ENCODE results near the gene METTL16. TPM values are rescaled to one million over a fixed set of nuclear protein-coding genes. Genes with fewer than 3 reads are reported as not detected.

METTL16 gene
- total and polyA plus RNA-seq, 2 donors from 2014 or later, result 18.0 to 37.2 TPM

DNA sequence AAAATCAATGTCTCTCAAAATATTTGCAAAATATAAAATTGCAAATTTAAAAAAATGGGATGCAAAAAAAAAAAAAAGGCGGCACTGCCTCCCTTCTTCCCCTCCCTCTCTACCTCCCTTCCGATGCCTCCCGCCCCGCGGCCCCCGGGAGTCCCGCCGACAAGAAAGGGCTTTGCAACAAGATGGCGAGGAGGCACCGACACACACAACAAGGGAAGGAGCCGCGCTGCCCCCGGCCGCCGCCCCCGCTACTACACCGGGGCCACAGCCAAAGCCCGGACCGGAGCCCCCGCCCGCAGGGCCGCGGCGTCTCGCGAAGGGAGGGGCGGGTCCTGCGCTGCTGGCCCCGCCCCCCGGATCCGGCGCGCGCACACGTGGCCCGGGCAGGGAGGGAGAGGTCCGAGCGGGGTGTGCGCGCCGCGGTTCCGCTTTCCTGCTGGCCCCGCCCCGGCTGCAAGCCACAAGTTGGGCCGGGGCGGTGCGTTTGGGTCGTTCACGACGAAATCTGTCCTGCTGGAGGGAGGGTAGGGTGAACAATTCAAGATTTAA lies 110.7 kb downstream of the METTL16 start, which contains the start of gene MNT:
MNT (minus strand) TSS at position 184 of the 549 bp plus-strand sequence. CDS start 348 bp downstream, outside the sequence.
- Histone ChIP-seq H3K9ac (ENCODE audit: low read length in 3 of 3) (peak within 1 kb of the TSS; percentile 82 to 98 (median 92)), H3K4me1 (ENCODE audit: control insufficient read depth in 2 of 3, insufficient read depth in 2 of 3, low read depth in 1 of 3, low read length in 3 of 3) (peaks cover 8 to 32% (median 32%) of the 10 kb centered on the region in 3 donors), H3K36me3 (ENCODE audit: control insufficient read depth in 2 of 3, insufficient read depth in 3 of 3, low read length in 3 of 3) (no peaks in the 10 kb centered on the region), H3K4me3 (ENCODE audit: low read length in 3 of 3) (peak within 1 kb of the TSS; percentile 93 to 98 (median 93)), H3K27ac (ENCODE audit: low read depth in 2 of 2, low read length in 2 of 2) (peak within 1 kb of the TSS; percentile 99 to 100), H3K9me3 (ENCODE audit: control insufficient read depth in 2 of 3, insufficient read depth in 1 of 3, low read length in 3 of 3) (no peaks in the 10 kb centered on the region), H3K27me3 (ENCODE audit: control insufficient read depth, insufficient read depth, low read length) (no peaks in the 10 kb centered on the region)
- peak; percentile 96 to 99 (median 97) for DNase-seq
- no peak for FAIRE-seq
- intact Hi-C loops (cut with DNase I), result no loop called here
- TF ChIP-seq, protein P1, sequence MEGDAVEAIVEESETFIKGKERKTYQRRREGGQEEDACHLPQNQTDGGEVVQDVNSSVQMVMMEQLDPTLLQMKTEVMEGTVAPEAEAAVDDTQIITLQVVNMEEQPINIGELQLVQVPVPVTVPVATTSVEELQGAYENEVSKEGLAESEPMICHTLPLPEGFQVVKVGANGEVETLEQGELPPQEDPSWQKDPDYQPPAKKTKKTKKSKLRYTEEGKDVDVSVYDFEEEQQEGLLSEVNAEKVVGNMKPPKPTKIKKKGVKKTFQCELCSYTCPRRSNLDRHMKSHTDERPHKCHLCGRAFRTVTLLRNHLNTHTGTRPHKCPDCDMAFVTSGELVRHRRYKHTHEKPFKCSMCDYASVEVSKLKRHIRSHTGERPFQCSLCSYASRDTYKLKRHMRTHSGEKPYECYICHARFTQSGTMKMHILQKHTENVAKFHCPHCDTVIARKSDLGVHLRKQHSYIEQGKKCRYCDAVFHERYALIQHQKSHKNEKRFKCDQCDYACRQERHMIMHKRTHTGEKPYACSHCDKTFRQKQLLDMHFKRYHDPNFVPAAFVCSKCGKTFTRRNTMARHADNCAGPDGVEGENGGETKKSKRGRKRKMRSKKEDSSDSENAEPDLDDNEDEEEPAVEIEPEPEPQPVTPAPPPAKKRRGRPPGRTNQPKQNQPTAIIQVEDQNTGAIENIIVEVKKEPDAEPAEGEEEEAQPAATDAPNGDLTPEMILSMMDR (IDR thresholded peaks at IDR 0.05; ENCODE audit: borderline replicate concordance, extremely low read depth, insufficient read depth), result no peak

DNA sequence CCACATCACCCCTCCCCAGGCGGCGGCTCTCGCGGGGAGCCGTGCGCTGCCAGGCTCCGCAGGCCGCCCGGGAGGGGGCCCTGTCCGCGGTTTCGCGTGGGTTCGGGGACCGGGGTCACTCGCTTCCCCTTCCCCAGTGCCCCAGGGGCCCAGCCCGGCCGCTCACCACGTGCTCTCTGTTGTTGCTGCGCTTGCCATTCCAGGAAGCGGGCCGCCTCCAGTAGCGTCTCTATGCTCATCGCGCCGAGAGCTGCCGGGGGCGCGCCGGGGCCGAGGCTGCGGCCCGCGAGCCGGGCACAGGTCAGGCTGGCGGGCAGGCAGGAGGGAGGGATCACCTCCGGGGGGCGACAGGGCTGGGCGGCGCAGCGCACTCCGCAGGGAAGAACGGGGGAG lies 111.2 kb downstream of the METTL16 start:
- no peaks in the 10 kb centered on the region for H3K9me3 ChIP-seq (ENCODE audit: control insufficient read depth in 2 of 3, insufficient read depth in 1 of 3, low read length in 3 of 3)
- peak overlapping the region in 2 of 3 donors; percentile 77 to 98 for H3K9ac ChIP-seq (ENCODE audit: low read length in 3 of 3)
- TF ChIP-seq, protein P1 (IDR thresholded peaks at IDR 0.05; ENCODE audit: borderline replicate concordance, extremely low read depth, insufficient read depth), result no peak
- peak overlapping the region; percentile 93 to 98 (median 93) for H3K4me3 ChIP-seq (ENCODE audit: low read length in 3 of 3)
- no peaks in the 10 kb centered on the region for H3K27me3 ChIP-seq (ENCODE audit: control insufficient read depth, insufficient read depth, low read length)
- H3K36me3 ChIP-seq (ENCODE audit: control insufficient read depth in 2 of 3, insufficient read depth in 3 of 3, low read length in 3 of 3), result no peaks in the 10 kb centered on the region
- peaks cover 9 to 37% (median 36%) of the 10 kb centered on the region in 3 donors for H3K4me1 ChIP-seq (ENCODE audit: control insufficient read depth in 2 of 3, insufficient read depth in 2 of 3, low read depth in 1 of 3, low read length in 3 of 3)
- peak overlapping the region; percentile 99 to 100 for H3K27ac ChIP-seq (ENCODE audit: low read depth in 2 of 2, low read length in 2 of 2)
- DNase-seq (peak in 3 of 5 donors; percentile 71 to 91 (median 82)), FAIRE-seq (no peak)
- intact Hi-C loops (cut with DNase I), result no loop called here

DNA sequence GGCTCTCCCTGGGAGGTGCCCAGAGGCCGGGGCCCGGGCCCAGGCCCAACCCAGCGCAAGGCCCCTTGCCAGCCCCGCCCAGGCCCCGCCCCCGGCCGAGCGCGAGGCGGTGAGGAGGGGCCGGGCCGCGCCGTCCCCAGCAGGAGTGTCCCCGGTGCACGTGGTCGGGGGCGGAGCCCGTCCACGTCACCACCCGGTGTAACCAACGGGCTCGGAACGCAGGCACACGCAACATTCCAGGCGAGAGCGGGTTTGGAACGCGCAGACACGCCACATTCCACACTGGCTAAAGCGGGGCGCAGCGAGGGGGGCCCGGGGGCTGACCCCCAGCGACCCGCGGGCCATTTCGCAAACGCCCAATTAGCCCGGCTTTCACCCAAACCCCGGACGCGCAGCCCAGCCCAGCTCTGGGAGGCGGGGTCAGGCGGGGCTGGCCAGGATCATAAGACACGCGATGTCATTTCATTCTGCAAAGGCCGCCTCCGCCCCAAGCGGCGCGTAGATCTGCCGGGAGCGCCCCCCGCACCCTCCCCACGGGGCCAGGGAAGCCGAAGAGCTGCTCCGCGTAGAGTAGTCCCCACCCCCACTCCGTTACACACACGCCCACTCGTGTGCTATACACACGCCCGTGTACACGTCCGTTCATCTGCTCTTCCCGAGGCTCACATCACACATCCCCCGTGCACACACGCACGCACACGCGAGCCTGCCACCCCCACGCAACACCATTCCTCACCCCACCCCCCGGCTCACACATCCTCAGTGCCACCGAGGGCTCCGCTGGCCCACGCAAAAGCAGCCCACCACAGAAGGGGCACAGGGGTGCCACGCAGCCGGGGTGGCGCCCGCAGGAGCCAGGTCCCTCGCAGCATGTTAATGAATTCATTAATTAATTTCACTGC lies 111.9 kb downstream of the METTL16 start:
- Histone ChIP-seq H3K4me3 (ENCODE audit: low read length in 3 of 3) (peak overlapping the region; percentile 93 to 98 (median 93)), H3K27ac (ENCODE audit: low read depth in 2 of 2, low read length in 2 of 2) (peak overlapping the region; percentile 99 to 100), H3K9ac (ENCODE audit: low read length in 3 of 3) (peak overlapping the region; percentile 81 to 98 (median 92)), H3K36me3 (ENCODE audit: control insufficient read depth in 2 of 3, insufficient read depth in 3 of 3, low read length in 3 of 3) (no peaks in the 10 kb centered on the region), H3K4me1 (ENCODE audit: control insufficient read depth in 2 of 3, insufficient read depth in 2 of 3, low read depth in 1 of 3, low read length in 3 of 3) (peaks cover 9 to 42% (median 39%) of the 10 kb centered on the region in 3 donors), H3K27me3 (ENCODE audit: control insufficient read depth, insufficient read depth, low read length) (no peaks in the 10 kb centered on the region), H3K9me3 (ENCODE audit: control insufficient read depth in 2 of 3, insufficient read depth in 1 of 3, low read length in 3 of 3) (no peaks in the 10 kb centered on the region)
- intact Hi-C loops (cut with DNase I), result no loop called here
- no peak for FAIRE-seq
- DNase-seq, result peak; percentile 96 to 99 (median 97)
- TF ChIP-seq, protein P1 (IDR thresholded peaks at IDR 0.05; ENCODE audit: borderline replicate concordance, extremely low read depth, insufficient read depth), result no peak

Measured in kidney (tissue), 14 donors.